Activated naive CD4-positive, alpha-beta T cell treated with anti-CD3 and anti-CD28 coated beads, Interleukin-2, amount 50 U/mL, for 72 hours (primary cell): ENCODE measurements around the gene RPL31. TPM values are rescaled to one million over a fixed set of nuclear protein-coding genes. Genes with fewer than 3 reads are reported as not detected.

Experiments
- ATAC-seq, 2 donors: fragments of 150-1000 bp; cut with Tn5 transposase; 2 replicates each; pipeline ENCODE4 v1.10.0; 2021; ENCODE audit warnings: mild to moderate bottlenecking in 2 of 2, moderate library complexity in 2 of 2
- DNase-seq, 2 donors: peaks; one replicate each; pipeline ENCODE4 v3.0.0; 2021 to 2022; ENCODE audit warnings: low spot score in 2 of 2
- H3K27ac Mint-ChIP-seq, 2 donors: one replicate each; pipeline ENCODE4 v1.8.0; 2022; ENCODE audit warnings: mild to moderate bottlenecking in 2 of 2, mixed read lengths in 2 of 2
- H3K36me3 Mint-ChIP-seq, 2 donors: one replicate each; pipeline ENCODE4 v1.8.0; 2022; ENCODE audit warnings: mixed read lengths in 2 of 2
- H3K9me3 Mint-ChIP-seq, 2 donors: one replicate each; pipeline ENCODE4 v1.8.0; 2022; ENCODE audit warnings: mixed read lengths in 2 of 2
- total RNA-seq, 2 donors: library from RNA; stranded (reverse); gene quantifications; one replicate each; pipeline ENCODE4 v1.2.3, GENCODE V29; 2022

Gene RPL31
- 1,000 to 10,000 TPM; 1,392 to 1,582 TPM for total RNA-seq

- ATAC-seq, result peak; percentile 96 to 97
- DNase-seq, result peak; percentile 93 to 95
- Mint-ChIP-seq H3K27ac (peak within 1 kb of the TSS; percentile 98 to 99), H3K36me3 (peaks cover 50 to 56% of the 10 kb centered on the region in 2 donors), H3K9me3 (no peaks in the 10 kb centered on the region)
These were observed at the start of gene RPL31 for GRCh38 chr2:101001691-101002561. Gene RPL31 (plus strand): TSS chr2:101002289. CDS start chr2:101002702, 413 bp downstream.

- DNase-seq, result no peak
- peaks cover 0 to 13% of the 10 kb centered on the region in 2 donors for H3K9me3 Mint-ChIP-seq
- peaks cover 0 to 37% of the 10 kb centered on the region in 2 donors for H3K36me3 Mint-ChIP-seq
- peak; percentile 58 to 86 for ATAC-seq
- H3K27ac Mint-ChIP-seq, result peak overlapping the region; percentile 62 to 99
These were observed 49.6 kb upstream of the RPL31 start for GRCh38 chr2:100952512-100952911.

GRCh38 chr2:100953406-100954043, 48.6 kb upstream of the RPL31 start:
- peak overlapping the region in 1 of 2 donors; percentile 95 for H3K27ac Mint-ChIP-seq
- peak in 1 of 2 donors; percentile 51 for DNase-seq
- H3K9me3 Mint-ChIP-seq, result peaks cover 0 to 13% of the 10 kb centered on the region in 2 donors
- peak; percentile 63 to 70 for ATAC-seq
- H3K36me3 Mint-ChIP-seq, result peaks cover 0 to 37% of the 10 kb centered on the region in 2 donors

GRCh38 chr2:100954044-100954420, 48.1 kb upstream of the RPL31 start:
- DNase-seq, result no peak
- Mint-ChIP-seq H3K36me3 (peaks cover 0 to 37% of the 10 kb centered on the region in 2 donors), H3K27ac (peak overlapping the region in 1 of 2 donors; percentile 95), H3K9me3 (peaks cover 0 to 13% of the 10 kb centered on the region in 2 donors)
- no peak for ATAC-seq

- peaks cover 0 to 33% of the 10 kb centered on the region in 2 donors for H3K36me3 Mint-ChIP-seq
- DNase-seq (no peak), ATAC-seq (no peak)
- H3K9me3 Mint-ChIP-seq, result peaks cover 0 to 13% of the 10 kb centered on the region in 2 donors
- no peak overlapping the region for H3K27ac Mint-ChIP-seq
These were observed 46.9 kb upstream of the RPL31 start for GRCh38 chr2:100955226-100955625.

GRCh38 chr2:100956081-100956480, 46.0 kb upstream of the RPL31 start:
- ATAC-seq, result no peak
- Mint-ChIP-seq H3K27ac (peak overlapping the region; percentile 11 to 50), H3K9me3 (peaks cover 0 to 8% of the 10 kb centered on the region in 2 donors), H3K36me3 (peaks cover 0 to 24% of the 10 kb centered on the region in 2 donors)
- no peak for DNase-seq

- Mint-ChIP-seq H3K27ac (peak overlapping the region; percentile 34 to 79), H3K36me3 (peaks cover 0 to 14% of the 10 kb centered on the region in 2 donors), H3K9me3 (peaks cover 0 to 5% of the 10 kb centered on the region in 2 donors)
- ATAC-seq, result no peak
- no peak for DNase-seq
These were observed 44.0 kb upstream of the RPL31 start for GRCh38 chr2:100957996-100958653.

GRCh38 chr2:100959225-100959880, 42.7 kb upstream of the RPL31 start:
- ATAC-seq, result no peak
- DNase-seq, result no peak
- Mint-ChIP-seq H3K9me3 (no peaks in the 10 kb centered on the region), H3K27ac (no peak overlapping the region), H3K36me3 (peaks cover 0 to 6% of the 10 kb centered on the region in 2 donors)

- no peaks in the 10 kb centered on the region for H3K9me3 Mint-ChIP-seq
- peaks cover 0 to 6% of the 10 kb centered on the region in 2 donors for H3K36me3 Mint-ChIP-seq
- no peak for ATAC-seq
- H3K27ac Mint-ChIP-seq, result no peak overlapping the region
- no peak for DNase-seq
These were observed 41.4 kb upstream of the RPL31 start for GRCh38 chr2:100960688-100961087.

- H3K36me3 Mint-ChIP-seq, result no peaks in the 10 kb centered on the region
- H3K9me3 Mint-ChIP-seq, result no peaks in the 10 kb centered on the region
- no peak overlapping the region for H3K27ac Mint-ChIP-seq
- no peak for ATAC-seq
- no peak for DNase-seq
These were observed 39.6 kb upstream of the RPL31 start for GRCh38 chr2:100962366-100963025.

- H3K9me3 Mint-ChIP-seq, result no peaks in the 10 kb centered on the region
- H3K36me3 Mint-ChIP-seq, result no peaks in the 10 kb centered on the region
- H3K27ac Mint-ChIP-seq, result no peak overlapping the region
- ATAC-seq, result no peak
- DNase-seq, result no peak
These were observed 39.1 kb upstream of the RPL31 start for GRCh38 chr2:100963026-100963375.

- H3K9me3 Mint-ChIP-seq, result no peaks in the 10 kb centered on the region
- no peaks in the 10 kb centered on the region for H3K36me3 Mint-ChIP-seq
- ATAC-seq (no peak), DNase-seq (no peak)
- H3K27ac Mint-ChIP-seq, result peak overlapping the region in 1 of 2 donors; percentile 77
These were observed 37.9 kb upstream of the RPL31 start for GRCh38 chr2:100964222-100964621.

- DNase-seq, result no peak
- no peak for ATAC-seq
- Mint-ChIP-seq H3K27ac (no peak overlapping the region), H3K9me3 (no peaks in the 10 kb centered on the region), H3K36me3 (peaks cover 0 to 4% of the 10 kb centered on the region in 2 donors)
These were observed 37.4 kb upstream of the RPL31 start for GRCh38 chr2:100964681-100965169.

GRCh38 chr2:100965596-100965995, 36.5 kb upstream of the RPL31 start:
- no peak overlapping the region for H3K27ac Mint-ChIP-seq
- H3K9me3 Mint-ChIP-seq, result no peaks in the 10 kb centered on the region
- ATAC-seq (no peak), DNase-seq (no peak)
- H3K36me3 Mint-ChIP-seq, result peaks cover 0 to 4% of the 10 kb centered on the region in 2 donors

- Mint-ChIP-seq H3K36me3 (peaks cover 0 to 4% of the 10 kb centered on the region in 2 donors), H3K27ac (no peak overlapping the region), H3K9me3 (no peaks in the 10 kb centered on the region)
- DNase-seq, result no peak
- no peak for ATAC-seq
These were observed 34.4 kb upstream of the RPL31 start for GRCh38 chr2:100967716-100968115.
